Fibroblast of pulmonary artery (primary cell): ENCODE data around the gene DDA1.
A peak's percentile ranks its signal among the peaks of the same experiment; 100 is the strongest.

ENCODE experiments used
- DNase-seq: peaks from one replicate; pipeline ENCODE4 v3.0.0-alpha.2; 2010; ENCODE audit warnings: low read depth
- H3K4me3 ChIP-seq: replicated peaks from 2 replicates; pipeline ENCODE4 v1.5.1; 2011; ENCODE audit warnings: low read depth, mild to moderate bottlenecking, control low read depth, low read length, moderate library complexity
- TF ChIP-seq, protein P1 (sequence below): IDR thresholded peaks from 2 replicates; pipeline ENCODE4 v1.5.1; 2011; ENCODE audit warnings: mild to moderate bottlenecking, control low read depth, low read length, inconsistent platforms; ENCODE audit errors: missing control alignments

The DDA1 gene

DNA sequence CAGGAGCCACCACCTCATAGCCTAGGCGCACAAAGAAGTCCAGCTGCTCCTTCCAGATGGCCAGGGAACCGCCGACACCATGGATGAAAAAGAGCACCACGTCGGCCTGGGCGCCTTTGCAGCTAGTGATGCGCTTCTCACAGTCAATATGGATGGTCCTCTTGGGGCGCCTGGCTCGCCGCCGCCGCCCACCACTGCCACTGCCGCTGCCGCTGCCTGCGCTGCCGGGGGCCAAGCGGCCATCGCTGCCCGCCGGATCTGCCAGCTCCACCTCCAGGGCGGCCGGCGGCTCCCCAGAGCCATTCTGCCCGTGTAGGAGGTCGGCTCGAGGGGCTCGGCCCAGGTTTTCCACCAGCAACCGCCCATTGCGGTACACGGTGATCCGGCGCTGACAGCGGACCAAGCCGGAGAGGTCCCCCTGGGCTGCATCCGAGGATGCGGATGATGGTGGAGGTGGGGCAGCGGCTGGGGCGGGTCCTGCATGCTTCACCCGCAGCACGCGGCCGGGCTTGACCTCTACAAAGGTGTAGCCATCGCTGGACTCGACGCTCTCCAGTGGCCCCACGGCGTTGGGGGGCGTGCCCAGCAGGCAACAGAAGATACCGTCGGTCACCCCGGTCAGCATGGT is 8.3 kb upstream of the DDA1 start:
- no peak overlapping the region for H3K4me3 ChIP-seq
- TF ChIP-seq, protein P1, sequence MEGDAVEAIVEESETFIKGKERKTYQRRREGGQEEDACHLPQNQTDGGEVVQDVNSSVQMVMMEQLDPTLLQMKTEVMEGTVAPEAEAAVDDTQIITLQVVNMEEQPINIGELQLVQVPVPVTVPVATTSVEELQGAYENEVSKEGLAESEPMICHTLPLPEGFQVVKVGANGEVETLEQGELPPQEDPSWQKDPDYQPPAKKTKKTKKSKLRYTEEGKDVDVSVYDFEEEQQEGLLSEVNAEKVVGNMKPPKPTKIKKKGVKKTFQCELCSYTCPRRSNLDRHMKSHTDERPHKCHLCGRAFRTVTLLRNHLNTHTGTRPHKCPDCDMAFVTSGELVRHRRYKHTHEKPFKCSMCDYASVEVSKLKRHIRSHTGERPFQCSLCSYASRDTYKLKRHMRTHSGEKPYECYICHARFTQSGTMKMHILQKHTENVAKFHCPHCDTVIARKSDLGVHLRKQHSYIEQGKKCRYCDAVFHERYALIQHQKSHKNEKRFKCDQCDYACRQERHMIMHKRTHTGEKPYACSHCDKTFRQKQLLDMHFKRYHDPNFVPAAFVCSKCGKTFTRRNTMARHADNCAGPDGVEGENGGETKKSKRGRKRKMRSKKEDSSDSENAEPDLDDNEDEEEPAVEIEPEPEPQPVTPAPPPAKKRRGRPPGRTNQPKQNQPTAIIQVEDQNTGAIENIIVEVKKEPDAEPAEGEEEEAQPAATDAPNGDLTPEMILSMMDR = no peak
- DNase-seq = no peak

DNA sequence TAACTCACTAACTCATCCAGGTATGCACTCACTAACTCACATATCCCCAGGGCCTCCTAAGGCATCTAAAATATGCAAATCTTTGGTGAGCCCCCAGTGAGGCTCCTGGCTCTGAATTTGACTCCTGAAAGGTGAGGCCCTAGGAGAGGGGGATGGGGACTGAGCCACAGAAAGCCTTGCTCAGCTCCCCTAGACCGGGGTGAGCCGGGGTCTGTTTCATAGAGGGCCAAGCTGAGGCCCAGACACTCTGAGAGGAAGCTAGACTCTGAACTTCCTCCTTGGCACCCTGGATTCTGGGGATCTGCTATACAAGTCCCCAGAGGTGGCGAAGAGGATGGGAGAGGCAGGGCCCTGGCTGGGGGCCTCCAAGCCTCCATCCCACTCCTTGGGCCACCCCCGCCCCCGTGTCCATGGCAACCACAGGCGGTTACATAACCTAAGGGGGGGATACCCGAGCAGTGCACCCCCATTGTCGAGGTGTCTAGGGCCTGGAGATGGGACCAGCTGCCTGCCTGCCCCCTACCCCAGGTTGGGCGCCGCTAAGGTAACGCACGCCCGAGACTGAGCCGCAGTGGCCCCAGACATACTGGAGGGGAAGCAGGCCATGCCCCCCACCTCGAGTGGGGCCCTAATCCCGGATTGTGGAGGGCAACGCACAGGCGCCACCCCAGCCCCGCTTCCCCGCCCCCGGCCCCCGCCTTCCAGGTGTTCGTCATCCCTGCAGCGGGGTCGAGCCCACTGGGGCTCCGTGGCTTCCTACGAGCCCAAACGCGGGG is 6.8 kb upstream of the DDA1 start:
- H3K4me3 ChIP-seq = peak overlapping the region; percentile 72
- TF ChIP-seq, protein P1 = no peak
- no peak for DNase-seq

DNA sequence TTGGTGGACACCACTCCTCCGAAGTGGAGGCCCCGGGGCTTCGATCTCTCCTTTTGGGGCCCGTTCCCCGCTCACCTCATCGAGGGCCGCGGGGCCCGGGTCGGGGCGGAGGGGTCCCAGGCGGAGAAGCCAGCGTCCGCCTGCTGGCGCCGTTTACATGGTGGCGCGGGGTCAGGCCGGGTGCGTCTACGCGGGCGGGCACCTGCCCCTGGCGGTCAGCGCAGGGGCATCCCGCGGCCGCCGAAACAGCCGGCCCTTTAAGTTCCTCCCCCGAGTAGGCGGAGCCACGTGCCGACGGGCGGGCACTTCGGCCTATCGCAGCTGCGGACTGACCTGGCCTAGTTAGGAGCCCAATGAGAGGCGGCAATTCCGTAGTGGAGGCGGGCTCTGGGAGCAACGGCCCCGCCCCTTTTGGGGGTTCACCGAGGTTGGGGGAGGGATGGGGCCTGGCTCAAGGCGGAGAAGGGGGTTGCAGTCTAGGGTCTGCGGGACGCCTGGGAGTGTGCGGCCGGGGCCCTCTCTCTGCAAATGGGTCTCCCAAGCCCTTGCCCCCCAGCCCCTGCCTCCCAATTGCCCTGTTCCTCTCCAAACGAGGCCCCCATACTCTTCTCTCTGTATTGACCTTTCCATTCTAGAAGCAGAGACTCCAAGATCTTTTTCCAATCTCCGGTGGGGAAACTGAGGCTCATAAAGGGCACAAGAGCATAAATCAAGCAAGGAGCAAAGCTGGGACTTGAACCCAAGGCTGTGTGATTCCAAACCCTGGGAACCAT is 6.0 kb upstream of the DDA1 start, which contains the start of gene ABHD8:
TSS of gene ABHD8 (minus strand) at position 259 of the 773 bp plus-strand sequence. CDS start 1,809 bp downstream, outside the sequence.
- peak; percentile 97 for DNase-seq
- TF ChIP-seq, protein P1 = peak; percentile 26
- H3K4me3 ChIP-seq = peak within 1 kb of the TSS; percentile 72

DNA sequence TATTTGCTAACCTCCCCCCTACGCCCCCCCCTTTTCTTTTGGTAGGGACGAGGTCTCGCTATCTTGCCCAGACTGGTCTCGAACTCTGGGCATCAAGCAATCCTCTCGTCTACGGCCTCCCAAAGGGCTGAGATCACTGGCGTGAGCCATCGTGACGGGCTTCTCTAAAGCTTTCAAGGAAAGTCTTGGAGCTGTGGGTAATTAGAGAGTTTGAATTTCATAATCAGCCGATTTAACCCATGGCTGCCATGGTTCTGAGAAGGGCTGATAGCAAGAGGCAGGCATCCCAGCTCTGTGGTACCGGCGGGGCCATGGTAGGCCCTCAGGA is 5.5 kb upstream of the DDA1 start:
- TF ChIP-seq, protein P1 = no peak
- H3K4me3 ChIP-seq = no peak overlapping the region
- DNase-seq = no peak

DNA sequence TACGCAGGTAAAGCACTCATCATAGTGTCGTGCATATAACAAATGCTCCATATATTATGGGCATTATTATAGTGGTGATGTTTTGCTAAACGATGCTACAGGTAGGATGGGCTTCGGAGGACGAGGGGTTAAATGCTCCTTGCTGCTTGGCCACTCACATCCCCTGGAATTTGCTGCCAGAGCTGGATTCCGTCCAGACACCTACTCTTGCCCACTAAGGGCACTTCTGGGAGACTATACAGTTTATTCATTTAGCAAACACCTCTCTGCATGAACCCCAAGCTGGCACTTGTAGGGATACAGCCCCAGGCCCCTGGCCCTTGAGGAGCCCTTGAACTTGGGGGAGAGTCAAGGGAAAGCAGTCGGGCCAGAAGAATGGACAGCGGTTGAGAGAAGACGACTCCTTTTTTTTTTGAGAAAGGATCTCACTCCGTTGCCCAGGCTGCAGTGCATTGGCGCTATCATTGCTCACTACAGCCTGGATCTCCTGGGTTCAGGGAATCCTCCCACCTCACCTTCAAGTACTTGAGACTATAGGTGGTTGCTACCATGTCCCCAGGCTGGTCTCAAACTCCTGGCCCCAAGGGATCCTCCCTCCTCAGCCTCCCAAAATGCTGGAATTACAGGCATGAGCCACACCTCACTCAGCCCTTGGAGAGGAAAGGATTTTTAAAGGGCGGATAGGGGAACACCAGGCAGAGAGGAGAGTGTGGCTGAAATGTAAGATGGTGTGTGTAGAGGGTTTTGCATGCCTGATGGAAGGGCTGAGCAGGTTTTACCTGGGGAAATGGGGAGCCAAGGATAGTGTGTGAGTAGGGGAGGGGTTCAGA is 4.8 kb upstream of the DDA1 start:
- TF ChIP-seq, protein P1 = no peak
- H3K4me3 ChIP-seq = no peak overlapping the region
- DNase-seq = no peak

DNA sequence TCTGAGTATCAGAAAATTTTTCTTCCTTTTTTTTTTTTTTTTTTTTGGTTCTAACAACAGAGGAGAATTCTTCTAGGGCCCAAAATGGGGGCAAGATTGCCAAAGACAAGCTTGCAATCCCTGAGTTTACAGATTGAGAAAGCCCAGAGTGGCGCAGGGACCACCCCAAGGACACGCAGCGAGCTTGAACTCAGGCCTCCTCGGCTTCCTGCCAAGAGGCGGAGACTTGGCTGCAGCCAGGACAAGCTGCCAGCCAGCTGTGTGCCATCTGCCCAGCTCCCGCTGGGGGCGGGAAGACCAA is 4.2 kb upstream of the DDA1 start:
- DNase-seq = no peak
- H3K4me3 ChIP-seq = peak overlapping the region; percentile 82
- TF ChIP-seq, protein P1 = no peak
